ENCODE data around the gene RIPK4. TPM values are rescaled to one million over a fixed set of nuclear protein-coding genes. Genes with fewer than 3 reads are reported as not detected.
"Not testable (repeated sequence)": the region's sequence is repeated elsewhere in the genome, so short reads cannot be mapped to it uniquely, and the experiment has no call there.

Gene RIPK4
- total and polyA plus RNA-seq, 2 donors from 2014 or later, result 11.6 to 32.6 TPM

DNA sequence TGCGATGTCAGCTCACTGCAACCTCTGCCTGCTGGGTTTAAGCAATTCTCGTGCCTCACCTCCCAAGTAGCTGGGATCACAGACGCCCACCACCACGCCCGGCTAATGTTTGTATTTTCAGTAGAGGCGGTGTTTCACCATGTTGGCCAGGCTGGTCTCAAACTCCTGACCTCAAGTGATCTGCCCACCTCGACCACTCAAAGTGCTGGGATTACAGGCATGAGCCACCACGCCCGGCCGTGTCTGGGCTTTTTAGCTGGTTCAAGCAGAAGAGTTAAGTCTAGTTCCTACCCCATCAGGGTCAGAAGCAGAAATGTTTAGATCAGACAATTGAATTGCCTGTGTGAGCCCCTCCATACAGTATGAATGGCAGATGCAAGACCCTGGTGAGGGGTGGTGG lies 27.7 kb upstream of the RIPK4 start:
- FAIRE-seq (no peak), DNase-seq (no peak)
- Histone ChIP-seq H3K4me1 (ENCODE audit: control insufficient read depth in 2 of 3, insufficient read depth in 2 of 3, low read depth in 1 of 3, low read length in 3 of 3) (no peaks in the 10 kb centered on the region), H3K36me3 (ENCODE audit: control insufficient read depth in 2 of 3, insufficient read depth in 3 of 3, low read length in 3 of 3) (peaks cover 0 to 3% (median 0%) of the 10 kb centered on the region in 3 donors), H3K9me3 (ENCODE audit: control insufficient read depth in 2 of 3, insufficient read depth in 1 of 3, low read length in 3 of 3) (peaks cover 0 to 7% (median 0%) of the 10 kb centered on the region in 3 donors), H3K4me3 (ENCODE audit: low read length in 3 of 3) (no peak overlapping the region), H3K9ac (ENCODE audit: low read length in 3 of 3) (no peak overlapping the region), H3K27ac (ENCODE audit: low read depth in 2 of 2, low read length in 2 of 2) (no peak overlapping the region), H3K27me3 (ENCODE audit: control insufficient read depth, insufficient read depth, low read length) (no peaks in the 10 kb centered on the region)
- TF ChIP-seq, protein P1, sequence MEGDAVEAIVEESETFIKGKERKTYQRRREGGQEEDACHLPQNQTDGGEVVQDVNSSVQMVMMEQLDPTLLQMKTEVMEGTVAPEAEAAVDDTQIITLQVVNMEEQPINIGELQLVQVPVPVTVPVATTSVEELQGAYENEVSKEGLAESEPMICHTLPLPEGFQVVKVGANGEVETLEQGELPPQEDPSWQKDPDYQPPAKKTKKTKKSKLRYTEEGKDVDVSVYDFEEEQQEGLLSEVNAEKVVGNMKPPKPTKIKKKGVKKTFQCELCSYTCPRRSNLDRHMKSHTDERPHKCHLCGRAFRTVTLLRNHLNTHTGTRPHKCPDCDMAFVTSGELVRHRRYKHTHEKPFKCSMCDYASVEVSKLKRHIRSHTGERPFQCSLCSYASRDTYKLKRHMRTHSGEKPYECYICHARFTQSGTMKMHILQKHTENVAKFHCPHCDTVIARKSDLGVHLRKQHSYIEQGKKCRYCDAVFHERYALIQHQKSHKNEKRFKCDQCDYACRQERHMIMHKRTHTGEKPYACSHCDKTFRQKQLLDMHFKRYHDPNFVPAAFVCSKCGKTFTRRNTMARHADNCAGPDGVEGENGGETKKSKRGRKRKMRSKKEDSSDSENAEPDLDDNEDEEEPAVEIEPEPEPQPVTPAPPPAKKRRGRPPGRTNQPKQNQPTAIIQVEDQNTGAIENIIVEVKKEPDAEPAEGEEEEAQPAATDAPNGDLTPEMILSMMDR (IDR thresholded peaks at IDR 0.05; ENCODE audit: borderline replicate concordance, extremely low read depth, insufficient read depth), result no peak
- intact Hi-C loops (cut with DNase I), result no loop called here

DNA sequence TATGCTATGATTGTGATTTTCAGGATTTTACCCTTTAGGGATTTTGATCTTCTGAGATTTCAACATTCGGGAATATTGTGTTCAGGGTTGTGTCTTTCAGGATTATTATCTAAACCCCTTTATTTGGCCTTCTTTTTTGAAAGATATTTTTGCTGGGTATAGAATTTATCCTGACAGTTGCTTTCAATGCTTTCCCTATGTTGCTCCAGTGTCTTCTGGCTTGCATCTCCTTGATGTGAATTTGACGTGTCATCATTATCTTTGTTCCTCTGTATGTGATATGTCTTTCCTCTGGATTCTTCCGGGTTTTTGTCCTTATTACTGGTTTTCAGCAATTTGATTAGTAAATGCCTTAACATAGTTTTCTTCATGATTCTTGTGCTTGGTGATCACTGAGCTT lies 25.9 kb upstream of the RIPK4 start:
- FAIRE-seq, result no peak
- DNase-seq, result no peak
- no peaks in the 10 kb centered on the region for H3K36me3 ChIP-seq (ENCODE audit: control insufficient read depth in 2 of 3, insufficient read depth in 3 of 3, low read length in 3 of 3)
- intact Hi-C loops (cut with DNase I), result no loop called here
- no peaks in the 10 kb centered on the region for H3K27me3 ChIP-seq (ENCODE audit: control insufficient read depth, insufficient read depth, low read length)
- H3K27ac ChIP-seq (ENCODE audit: low read depth in 2 of 2, low read length in 2 of 2), result no peak overlapping the region
- H3K4me3 ChIP-seq (ENCODE audit: low read length in 3 of 3), result no peak overlapping the region
- TF ChIP-seq, protein P1 (IDR thresholded peaks at IDR 0.05; ENCODE audit: borderline replicate concordance, extremely low read depth, insufficient read depth), result no peak
- H3K4me1 ChIP-seq (ENCODE audit: control insufficient read depth in 2 of 3, insufficient read depth in 2 of 3, low read depth in 1 of 3, low read length in 3 of 3), result no peaks in the 10 kb centered on the region
- H3K9ac ChIP-seq (ENCODE audit: low read length in 3 of 3), result no peak overlapping the region
- H3K9me3 ChIP-seq (ENCODE audit: control insufficient read depth in 2 of 3, insufficient read depth in 1 of 3, low read length in 3 of 3), result peaks cover 0 to 7% (median 0%) of the 10 kb centered on the region in 3 donors

DNA sequence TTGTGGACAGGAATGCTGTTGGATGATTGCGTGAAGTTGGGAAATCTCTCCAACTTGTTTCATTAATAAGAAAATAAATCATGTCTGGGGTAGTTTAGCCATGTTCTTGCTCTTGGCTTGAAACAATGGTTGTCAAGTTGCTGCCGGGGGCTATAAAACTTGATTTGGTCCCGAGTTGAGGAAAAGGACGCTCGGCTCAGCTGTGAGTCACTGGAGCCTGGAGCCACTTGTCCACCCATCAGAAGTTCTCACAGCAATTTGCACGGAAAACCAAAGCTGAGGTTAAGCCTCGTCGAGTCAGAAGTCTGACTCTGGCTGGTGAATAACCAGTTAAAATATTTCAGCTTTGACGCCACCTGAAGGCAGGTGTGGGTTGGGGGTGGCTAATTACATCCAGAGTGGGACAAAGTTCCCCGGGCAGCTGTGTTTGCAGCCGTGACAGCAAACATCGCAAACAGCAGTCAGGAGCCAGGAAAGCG lies 19.7 kb upstream of the RIPK4 start:
- FAIRE-seq (no peak), DNase-seq (peak in 4 of 5 donors; percentile 48 to 81 (median 54))
- Histone ChIP-seq H3K27ac (ENCODE audit: low read depth in 2 of 2, low read length in 2 of 2) (no peak overlapping the region), H3K9me3 (ENCODE audit: control insufficient read depth in 2 of 3, insufficient read depth in 1 of 3, low read length in 3 of 3) (no peaks in the 10 kb centered on the region), H3K9ac (ENCODE audit: low read length in 3 of 3) (no peak overlapping the region), H3K27me3 (ENCODE audit: control insufficient read depth, insufficient read depth, low read length) (no peaks in the 10 kb centered on the region), H3K4me1 (ENCODE audit: control insufficient read depth in 2 of 3, insufficient read depth in 2 of 3, low read depth in 1 of 3, low read length in 3 of 3) (peaks cover 0 to 4% (median 2%) of the 10 kb centered on the region in 3 donors), H3K4me3 (ENCODE audit: low read length in 3 of 3) (no peak overlapping the region), H3K36me3 (ENCODE audit: control insufficient read depth in 2 of 3, insufficient read depth in 3 of 3, low read length in 3 of 3) (no peaks in the 10 kb centered on the region)
- TF ChIP-seq, protein P1 (IDR thresholded peaks at IDR 0.05; ENCODE audit: borderline replicate concordance, extremely low read depth, insufficient read depth), result no peak
- intact Hi-C loops (cut with DNase I), result no loop called here

DNA sequence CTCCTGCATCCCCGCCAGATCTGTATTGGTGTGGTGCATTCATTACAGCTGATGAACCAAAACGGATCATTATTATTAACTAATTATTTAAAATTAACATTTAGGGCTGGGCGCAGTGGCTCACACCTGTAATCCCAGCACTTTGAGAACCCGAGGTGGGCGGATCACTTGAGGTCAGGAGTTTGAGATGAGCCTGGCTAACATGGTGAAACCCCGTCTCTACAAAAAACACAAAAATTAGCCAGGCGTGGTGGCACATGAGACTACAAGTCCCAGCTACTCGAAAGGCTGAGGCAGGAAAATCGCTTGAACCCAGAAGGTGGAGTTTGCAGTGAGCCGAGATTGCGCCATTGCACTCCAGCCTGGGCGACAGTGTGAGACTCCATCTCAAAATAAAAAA lies 18.4 kb upstream of the RIPK4 start:
- H3K4me3 ChIP-seq (ENCODE audit: low read length in 3 of 3); H3K9me3 ChIP-seq (ENCODE audit: control insufficient read depth in 2 of 3, insufficient read depth in 1 of 3, low read length in 3 of 3); H3K27ac ChIP-seq (ENCODE audit: low read depth in 2 of 2, low read length in 2 of 2); H3K27me3 ChIP-seq (ENCODE audit: control insufficient read depth, insufficient read depth, low read length); H3K36me3 ChIP-seq (ENCODE audit: control insufficient read depth in 2 of 3, insufficient read depth in 3 of 3, low read length in 3 of 3); H3K4me1 ChIP-seq (ENCODE audit: control insufficient read depth in 2 of 3, insufficient read depth in 2 of 3, low read depth in 1 of 3, low read length in 3 of 3); H3K9ac ChIP-seq (ENCODE audit: low read length in 3 of 3); FAIRE-seq; intact Hi-C loops (cut with DNase I): not testable (repeated sequence)
- peak in 1 of 5 donors; percentile 25 for DNase-seq
